Thymus (tissue), 11 donors: ENCODE data around the gene UNC80. TPM values are rescaled to one million over a fixed set of nuclear protein-coding genes. Genes with fewer than 3 reads are reported as not detected.

ENCODE experiments used
- DNase-seq, 9 donors: peaks; one replicate each; pipeline ENCODE4 v3.0.0-alpha.2; 2013; ENCODE audit warnings: low spot score in 9 of 9, low read depth in 6 of 9, missing footprints in 1 of 9
- H3K27ac ChIP-seq, 2 donors: one replicate each; pipeline ENCODE4 v1.5.1; 2013; ENCODE audit warnings: control low read depth in 1 of 2, low read depth in 1 of 2, low read length in 1 of 2, mild to moderate bottlenecking in 1 of 2, moderate library complexity in 1 of 2
- H3K27me3 ChIP-seq, 2 donors: one replicate each; pipeline ENCODE4 v1.5.1; 2013; ENCODE audit warnings: low read length in 1 of 2; ENCODE audit not compliant: control insufficient read depth in 2 of 2, insufficient read depth in 1 of 2
- H3K36me3 ChIP-seq, 2 donors: one replicate each; pipeline ENCODE4 v1.5.1; 2013; ENCODE audit warnings: low read length in 1 of 2, mild to moderate bottlenecking in 1 of 2, moderate library complexity in 1 of 2; ENCODE audit not compliant: control insufficient read depth in 2 of 2, insufficient read depth in 2 of 2
- H3K4me1 ChIP-seq, 2 donors: one replicate each; pipeline ENCODE4 v1.5.1; 2013; ENCODE audit warnings: low read length in 2 of 2; ENCODE audit not compliant: control insufficient read depth in 2 of 2, insufficient read depth in 2 of 2
- H3K4me3 ChIP-seq, 2 donors: one replicate each; pipeline ENCODE4 v1.5.1; 2013; ENCODE audit warnings: low read length in 2 of 2, control low read depth in 1 of 2, mild to moderate bottlenecking in 1 of 2
- H3K9me3 ChIP-seq, 2 donors: one replicate each; pipeline ENCODE4 v1.5.1; 2013; ENCODE audit warnings: low read length in 1 of 2, mild to moderate bottlenecking in 1 of 2; ENCODE audit not compliant: control insufficient read depth in 2 of 2, insufficient read depth in 1 of 2
- whole genome bisulfite sequencing: extraction: QIAGEN DNeasy Blood & Tissue Kit; methylation state at CpG from one replicate; pipeline ENCODE4 v1.1.7; 2013; 5-methylcytosine and 5-hydroxymethylcytosine counted together
- polyA plus RNA-seq: library from polyadenylated mRNA; stranded (reverse); fragments of 200-250 nt; gene quantifications from one replicate; pipeline ENCODE4 v1.2.3, GENCODE V29; 2013
- total RNA-seq: library from RNA; stranded (reverse); fragments of 120-200 nt; gene quantifications from one replicate; pipeline ENCODE4 v1.2.4, GENCODE V29; 2013
- donor health status: healthy.

UNC80 gene
- total and polyA plus RNA-seq, 2 donors, result 0.38 to 0.62 TPM

GRCh38 chr2:210004881-210005280 lies 233.2 kb downstream of the UNC80 start:
- DNase-seq, result no peak
- H3K36me3 ChIP-seq, result peaks cover 0 to 26% of the 10 kb centered on the region in 2 donors
- no peaks in the 10 kb centered on the region for H3K27me3 ChIP-seq
- WGBS, result 96% methylated on average over 2 of the region's 2 CpGs
- H3K9me3 ChIP-seq, result no peaks in the 10 kb centered on the region
- H3K4me1 ChIP-seq, result peaks cover 15 to 18% of the 10 kb centered on the region in 2 donors
- H3K27ac ChIP-seq, result no peak overlapping the region
- H3K4me3 ChIP-seq, result no peak overlapping the region

- no peaks in the 10 kb centered on the region for H3K27me3 ChIP-seq
- H3K4me3 ChIP-seq, result no peak overlapping the region
- peaks cover 0 to 46% of the 10 kb centered on the region in 2 donors for H3K36me3 ChIP-seq
- WGBS, result 92% methylated on average over 2 of the region's 2 CpGs
- H3K4me1 ChIP-seq, result peaks cover 10 to 11% of the 10 kb centered on the region in 2 donors
- no peak overlapping the region for H3K27ac ChIP-seq
- no peak for DNase-seq
- no peaks in the 10 kb centered on the region for H3K9me3 ChIP-seq
Measured at GRCh38 chr2:210007895-210008294, 236.3 kb downstream of the UNC80 start.

DNA sequence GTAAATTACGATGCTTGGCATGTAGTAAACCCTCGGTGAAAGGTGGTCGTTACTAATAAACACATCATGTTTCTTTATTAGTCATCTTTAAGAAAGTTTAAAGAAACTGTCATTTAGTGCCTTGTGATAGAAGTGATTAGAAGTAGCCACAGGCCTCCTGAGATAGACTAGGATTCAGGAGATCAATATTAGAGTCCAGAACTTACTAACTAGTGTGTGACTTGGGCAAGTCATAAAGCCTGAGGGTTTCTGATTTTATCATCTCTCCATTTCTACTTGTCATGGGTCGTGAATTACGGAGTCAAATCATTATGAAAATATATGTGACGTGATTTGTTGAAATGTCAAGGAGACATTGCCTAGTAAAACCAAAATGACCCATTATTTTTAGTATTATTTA lies 237.5 kb downstream of the UNC80 start:
- Histone ChIP-seq H3K27me3 (no peaks in the 10 kb centered on the region), H3K36me3 (peaks cover 0 to 49% of the 10 kb centered on the region in 2 donors), H3K4me3 (no peak overlapping the region), H3K4me1 (peaks cover 5 to 9% of the 10 kb centered on the region in 2 donors), H3K27ac (no peak overlapping the region), H3K9me3 (no peaks in the 10 kb centered on the region)
- DNase-seq, result no peak
- 81% methylated on average over 6 of the region's 6 CpGs for WGBS

DNA sequence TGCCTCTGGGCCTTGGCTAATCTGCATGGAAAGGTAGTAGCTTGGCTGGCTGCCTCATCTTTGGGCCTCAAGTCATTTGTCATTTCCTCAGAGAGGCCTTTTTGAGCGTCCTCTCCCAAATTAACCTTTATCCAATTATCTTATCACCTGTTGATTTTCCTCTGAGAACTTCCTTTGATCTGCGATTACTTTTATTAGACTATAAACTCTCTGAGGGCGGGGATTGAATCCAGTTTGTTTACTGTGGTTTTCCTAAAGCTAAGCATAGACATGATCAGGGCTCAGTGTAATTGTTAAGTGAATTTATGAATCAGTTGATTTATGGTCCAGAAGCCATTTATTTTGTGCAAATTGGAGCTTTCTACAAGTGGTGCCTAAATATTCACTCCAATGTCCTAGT lies 238.3 kb downstream of the UNC80 start:
- Histone ChIP-seq H3K4me3 (no peak overlapping the region), H3K36me3 (peaks cover 0 to 46% of the 10 kb centered on the region in 2 donors), H3K27me3 (no peaks in the 10 kb centered on the region), H3K27ac (no peak overlapping the region), H3K4me1 (peaks cover 2 to 6% of the 10 kb centered on the region in 2 donors), H3K9me3 (no peaks in the 10 kb centered on the region)
- DNase-seq, result no peak
- 79% methylated on average over 3 of the region's 3 CpGs for WGBS

DNA sequence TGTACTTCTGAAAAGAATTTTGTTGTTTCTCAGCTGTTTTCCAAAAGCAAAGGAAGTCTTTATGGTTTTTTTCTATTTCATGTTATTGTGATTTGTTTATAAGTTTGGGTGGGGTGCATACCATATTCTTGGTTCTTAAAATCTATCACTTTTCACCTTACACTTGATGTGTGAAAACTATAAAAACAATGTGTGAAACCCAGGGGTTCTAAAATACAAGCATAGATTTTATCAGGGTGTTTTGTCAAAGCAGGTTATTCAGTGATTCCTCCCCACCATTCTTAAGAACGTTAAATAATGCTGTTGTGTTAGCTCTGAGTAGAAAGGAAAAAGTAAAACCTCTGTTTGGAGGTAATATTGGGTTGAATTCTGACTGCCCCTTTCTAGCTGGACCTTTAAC lies 248.5 kb downstream of the UNC80 start:
- Histone ChIP-seq H3K4me1 (no peaks in the 10 kb centered on the region), H3K27ac (no peak overlapping the region), H3K27me3 (no peaks in the 10 kb centered on the region), H3K4me3 (no peak overlapping the region), H3K9me3 (no peaks in the 10 kb centered on the region), H3K36me3 (peaks cover 6 to 74% of the 10 kb centered on the region in 2 donors)
- WGBS, result 96% methylated on average over 1 of the region's 1 CpG
- DNase-seq, result no peak

DNA sequence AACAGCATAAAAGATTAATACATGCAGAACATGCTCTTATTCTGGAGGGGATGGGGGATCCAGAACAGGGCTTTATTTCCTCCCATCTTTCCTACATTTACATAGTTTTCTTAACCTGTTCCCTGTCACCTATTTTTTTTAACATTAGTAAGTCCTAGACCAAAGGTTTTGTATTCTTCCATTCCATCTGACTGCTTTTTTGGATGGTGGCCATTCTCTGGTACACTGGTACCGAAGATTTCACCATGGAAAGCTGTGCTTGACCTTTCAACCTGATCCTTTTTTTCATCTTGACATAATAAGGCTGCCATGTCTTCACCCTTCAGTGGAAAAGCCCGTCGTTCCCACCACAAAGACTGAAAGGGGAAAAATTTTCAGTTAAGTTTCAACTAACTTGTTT lies 251.2 kb downstream of the UNC80 start:
- Histone ChIP-seq H3K27ac (no peak overlapping the region), H3K27me3 (no peaks in the 10 kb centered on the region), H3K9me3 (no peaks in the 10 kb centered on the region), H3K4me1 (no peaks in the 10 kb centered on the region), H3K36me3 (peaks cover 3 to 56% of the 10 kb centered on the region in 2 donors), H3K4me3 (no peak overlapping the region)
- DNase-seq, result no peak
- 97% methylated on average over 3 of the region's 3 CpGs for whole genome bisulfite sequencing

GRCh38 chr2:210027608-210028007 lies 256.0 kb downstream of the UNC80 start:
- 98% methylated on average over 2 of the region's 2 CpGs for WGBS
- DNase-seq, result no peak
- Histone ChIP-seq H3K27me3 (no peaks in the 10 kb centered on the region), H3K36me3 (peaks cover 0 to 24% of the 10 kb centered on the region in 2 donors), H3K27ac (no peak overlapping the region), H3K4me1 (no peaks in the 10 kb centered on the region), H3K9me3 (no peaks in the 10 kb centered on the region), H3K4me3 (no peak overlapping the region)

- H3K4me1 ChIP-seq, result no peaks in the 10 kb centered on the region
- H3K27ac ChIP-seq, result no peak overlapping the region
- WGBS, result 94% methylated on average over 2 of the region's 2 CpGs
- H3K4me3 ChIP-seq, result no peak overlapping the region
- H3K9me3 ChIP-seq, result no peaks in the 10 kb centered on the region
- no peak for DNase-seq
- H3K36me3 ChIP-seq, result peaks cover 0 to 20% of the 10 kb centered on the region in 2 donors
- H3K27me3 ChIP-seq, result no peaks in the 10 kb centered on the region
Measured at GRCh38 chr2:210028178-210028577, 256.5 kb downstream of the UNC80 start.

DNA sequence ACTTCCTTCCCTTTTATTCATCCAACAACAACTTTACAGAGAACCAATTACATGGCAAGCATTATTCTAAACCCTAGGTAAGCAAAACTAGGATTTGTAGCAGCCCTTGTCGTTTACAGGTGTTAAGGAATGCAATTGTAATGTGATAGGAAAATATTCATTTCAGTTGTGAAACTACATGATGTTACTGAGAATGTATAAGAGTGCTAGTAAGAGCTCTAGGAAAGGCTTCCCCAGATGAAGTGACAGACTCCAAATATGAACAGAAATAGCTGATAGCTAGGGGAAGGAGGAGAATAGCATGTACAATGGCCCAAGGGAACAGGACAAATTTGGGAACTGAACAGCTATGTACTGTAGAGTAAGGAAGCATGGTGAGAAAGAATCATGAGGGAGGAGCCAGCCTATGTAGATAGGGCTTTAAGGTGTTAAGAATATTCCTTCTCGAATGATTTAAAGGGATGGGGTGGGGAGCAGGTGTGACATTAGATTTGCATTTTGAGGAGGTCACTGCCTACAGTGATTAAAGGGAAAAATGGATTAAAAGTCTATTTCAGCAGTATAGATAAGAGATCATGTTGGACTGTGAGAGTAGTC lies 262.6 kb downstream of the UNC80 start:
- Histone ChIP-seq H3K36me3 (peaks cover 0 to 2% of the 10 kb centered on the region in 2 donors), H3K27me3 (no peaks in the 10 kb centered on the region), H3K9me3 (no peaks in the 10 kb centered on the region), H3K4me1 (no peaks in the 10 kb centered on the region), H3K27ac (no peak overlapping the region), H3K4me3 (no peak overlapping the region)
- 88% methylated on average over 2 of the region's 2 CpGs for WGBS
- no peak for DNase-seq
